ENCODE results near the gene SCLT1. TPM values are rescaled to one million over a fixed set of nuclear protein-coding genes. Genes with fewer than 3 reads are reported as not detected.

SCLT1 gene
- total and polyA plus RNA-seq, 2 of the 8 experiments (the other 6 are each of a cell fraction or from before 2014, with no cell fraction given): 4.8 to 13.1 TPM

- Histone ChIP-seq H3K14ac (ENCODE audit: insufficient read length) (no peak overlapping the region), H3K4ac (replicated peaks; ENCODE audit: insufficient read length, low read depth, low read length) (no peak overlapping the region), H4K91ac (replicated peaks; ENCODE audit: insufficient read length, low read length) (no peak overlapping the region), H2BK5ac (ENCODE audit: low read depth, low read length) (no peak overlapping the region), H2BK12ac (ENCODE audit: low read depth, low read length) (no peak overlapping the region), H3K79me1 (ENCODE audit: low read depth, low read length) (no peaks in the 10 kb centered on the region; the same call in 1 of the 2 replicates), H3K36me3 (ENCODE audit: control insufficient read depth in 2 of 4, insufficient read depth in 4 of 4, low read length in 3 of 4) (peaks cover 30 to 77% (median 59%) of the 10 kb centered on the region in 4 experiments), H3K18ac (ENCODE audit: extremely low read depth, low read length) (no peak overlapping the region), H3K27me3 (replicated peaks in 1 of 4; ENCODE audit: control insufficient read depth in 3 of 4, extremely low read depth in 1 of 4, insufficient read depth in 3 of 4, low read length in 3 of 4) (no peaks in the 10 kb centered on the region), H4K5ac (ENCODE audit: insufficient read length, low read depth, low read length) (no peak overlapping the region), H3K9ac (replicated peaks in 1 of 4; ENCODE audit: extremely low read depth in 1 of 4, low read depth in 3 of 4, low read length in 3 of 4) (no peak overlapping the region), H3K79me2 (ENCODE audit: control insufficient read depth in 1 of 2, insufficient read depth in 2 of 2, low read length in 2 of 2) (peaks cover 0 to 8% of the 10 kb centered on the region in 2 experiments; a peak in 1 of 4 replicates), H3K4me2 (ENCODE audit: insufficient read depth in 1 of 2, low read depth in 2 of 2, low read length in 2 of 2) (no peak overlapping the region), H3K23me2 (ENCODE audit: low read depth, low read length) (no peaks in the 10 kb centered on the region), H3K4me1 (replicated peaks in 1 of 4; ENCODE audit: control insufficient read depth in 3 of 4, insufficient read depth in 4 of 4, low read length in 3 of 4) (peaks cover 0 to 2% (median 0%) of the 10 kb centered on the region in 4 experiments; a peak in 1 of 7 replicates), H2BK15ac (ENCODE audit: low read length) (no peak overlapping the region), H3K4me3 (ENCODE audit: extremely low read depth in 1 of 4, insufficient read depth in 2 of 4, low read depth in 3 of 4, low read length in 4 of 4) (no peak overlapping the region), H2AFZ (ENCODE audit: low read length) (no peak overlapping the region), H3K56ac (replicated peaks; ENCODE audit: insufficient read length, low read depth, low read length) (no peak overlapping the region), H2BK20ac (ENCODE audit: low read length) (no peak overlapping the region), H4K8ac (ENCODE audit: extremely low read depth, insufficient read depth, low read length) (no peak overlapping the region), H4K20me1 (replicated peaks in 1 of 2; ENCODE audit: control insufficient read depth in 1 of 2, insufficient read depth in 2 of 2, low read length in 2 of 2) (peaks cover 10% of the 10 kb centered on the region in 2 experiments), H2BK120ac (replicated peaks; ENCODE audit: low read depth, low read length) (no peak overlapping the region), H3K9me3 (ENCODE audit: insufficient read depth in 2 of 2, low read depth in 1 of 2, low read length in 1 of 2) (no peaks in the 10 kb centered on the region), H3K23ac (ENCODE audit: insufficient read length) (no peak overlapping the region), H2AK5ac (ENCODE audit: low read depth, low read length) (no peak overlapping the region), H3K27ac (ENCODE audit: low read depth, low read length) (no peak overlapping the region)
- TF ChIP-seq CHD1 (IDR thresholded peaks at IDR 0.05; ENCODE audit: low read depth, low read length) (no peak), NRF1 (IDR thresholded peaks at IDR 0.05; ENCODE audit: low read depth, low read length) (no peak), SRF (IDR thresholded peaks at IDR 0.05; ENCODE audit: low read depth, low read length) (peak; percentile 25; the same call in 1 of the 2 replicates), POLR2AphosphoS5 (IDR thresholded peaks at IDR 0.05; ENCODE audit: low read depth, low read length) (peak; percentile 60; the same call in 1 of the 2 replicates)
- CTCF ChIA-PET (ENCODE audit: partially characterized antibody): no interaction called here
- FAIRE-seq (no peak), DNase-seq (ENCODE audit: low read depth in 1 of 2, low spot score in 2 of 2) (no peak)
- 93% methylated on average over 9 of the region's 9 CpGs; no CpG with 5 or more reads in 1 of the 2 experiments for WGBS, 2 experiments (ENCODE audit: extremely low coverage in 1 of 2, insufficient coverage in 1 of 2, insufficient read length in 1 of 2, insufficient replicate concordance in 2 of 2, low coverage in 1 of 2, low lambda C conversion rate in 2 of 2, missing lambda C conversion rate in 1 of 2)
- POLR2A ChIA-PET (ENCODE audit: partially characterized antibody): interaction anchor here (0.9 to 1.5 kb wide), 3 partner anchors 10 to 148 kb away, joined by 3 read pairs; no protein-coding TSS in a partner anchor
Measured at GRCh38 chr4:128871948-128872347, 221.4 kb downstream of the SCLT1 start.

Measured in H1 (cell line).